ENCODE data around the gene FNDC5. TPM values are rescaled to one million over a fixed set of nuclear protein-coding genes. Genes with fewer than 3 reads are reported as not detected.
A peak's percentile ranks its signal among the peaks of the same experiment; 100 is the strongest.

The FNDC5 gene
- total and polyA plus RNA-seq, 9 of the 15 experiments (the other 6 are each of a cell fraction or from before 2014, with no cell fraction given) = 0.06 to 2.1 (median 0.22) TPM

- TF ChIP-seq, protein P1, sequence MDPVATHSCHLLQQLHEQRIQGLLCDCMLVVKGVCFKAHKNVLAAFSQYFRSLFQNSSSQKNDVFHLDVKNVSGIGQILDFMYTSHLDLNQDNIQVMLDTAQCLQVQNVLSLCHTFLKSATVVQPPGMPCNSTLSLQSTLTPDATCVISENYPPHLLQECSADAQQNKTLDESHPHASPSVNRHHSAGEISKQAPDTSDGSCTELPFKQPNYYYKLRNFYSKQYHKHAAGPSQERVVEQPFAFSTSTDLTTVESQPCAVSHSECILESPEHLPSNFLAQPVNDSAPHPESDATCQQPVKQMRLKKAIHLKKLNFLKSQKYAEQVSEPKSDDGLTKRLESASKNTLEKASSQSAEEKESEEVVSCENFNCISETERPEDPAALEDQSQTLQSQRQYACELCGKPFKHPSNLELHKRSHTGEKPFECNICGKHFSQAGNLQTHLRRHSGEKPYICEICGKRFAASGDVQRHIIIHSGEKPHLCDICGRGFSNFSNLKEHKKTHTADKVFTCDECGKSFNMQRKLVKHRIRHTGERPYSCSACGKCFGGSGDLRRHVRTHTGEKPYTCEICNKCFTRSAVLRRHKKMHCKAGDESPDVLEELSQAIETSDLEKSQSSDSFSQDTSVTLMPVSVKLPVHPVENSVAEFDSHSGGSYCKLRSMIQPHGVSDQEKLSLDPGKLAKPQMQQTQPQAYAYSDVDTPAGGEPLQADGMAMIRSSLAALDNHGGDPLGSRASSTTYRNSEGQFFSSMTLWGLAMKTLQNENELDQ (CRISPR knock-in tag; IDR thresholded peaks at IDR 0.05; ENCODE audit: borderline replicate concordance) = no peak
- TF ChIP-seq SPI1 (IDR thresholded peaks at IDR 0.05; ENCODE audit: borderline replicate concordance, low read depth, low read length) (peak; percentile 96), MAZ (CRISPR knock-in tag; conservative IDR thresholded peaks at IDR 0.05 in 1 of 2, IDR thresholded peaks at IDR 0.05 in 1 of 2) (no peak), NCOA1 (IDR thresholded peaks at IDR 0.05; ENCODE audit: low read depth) (no peak), ATF6 (CRISPR knock-in tag; IDR thresholded peaks at IDR 0.05) (no peak), GTF2A2 (tag; IDR thresholded peaks at IDR 0.05) (no peak), MYNN (IDR thresholded peaks at IDR 0.05) (peak; percentile 100), MYNN (CRISPR knock-in tag; IDR thresholded peaks at IDR 0.05) (peak; percentile 97), IRF2 (CRISPR knock-in tag; IDR thresholded peaks at IDR 0.05) (no peak), NFIX (CRISPR knock-in tag; IDR thresholded peaks at IDR 0.05; ENCODE audit: low read depth) (no peak), HDAC1 (IDR thresholded peaks at IDR 0.05) (no peak), RHOXF2B (CRISPR knock-in tag; conservative IDR thresholded peaks at IDR 0.05) (no peak), ZNF146 (CRISPR knock-in tag; IDR thresholded peaks at IDR 0.05; ENCODE audit: unreplicated experiment) (no peak), PML (IDR thresholded peaks at IDR 0.05; ENCODE audit: low read length) (no peak), BDP1 (IDR thresholded peaks at IDR 0.05; ENCODE audit: insufficient read depth, insufficient read length) (no peak), GABPA (tag; conservative IDR thresholded peaks at IDR 0.05; ENCODE audit: low read depth) (0 out of 2 replicates have a peak, but pooled peaks have one; percentile 37), POLR2AphosphoS2 (IDR thresholded peaks at IDR 0.05; ENCODE audit: low read length) (no peak), FOXK1 (CRISPR knock-in tag; IDR thresholded peaks at IDR 0.05; ENCODE audit: borderline replicate concordance) (no peak), L3MBTL2 (IDR thresholded peaks at IDR 0.05) (no peak)
- TF ChIP-seq, protein P2, sequence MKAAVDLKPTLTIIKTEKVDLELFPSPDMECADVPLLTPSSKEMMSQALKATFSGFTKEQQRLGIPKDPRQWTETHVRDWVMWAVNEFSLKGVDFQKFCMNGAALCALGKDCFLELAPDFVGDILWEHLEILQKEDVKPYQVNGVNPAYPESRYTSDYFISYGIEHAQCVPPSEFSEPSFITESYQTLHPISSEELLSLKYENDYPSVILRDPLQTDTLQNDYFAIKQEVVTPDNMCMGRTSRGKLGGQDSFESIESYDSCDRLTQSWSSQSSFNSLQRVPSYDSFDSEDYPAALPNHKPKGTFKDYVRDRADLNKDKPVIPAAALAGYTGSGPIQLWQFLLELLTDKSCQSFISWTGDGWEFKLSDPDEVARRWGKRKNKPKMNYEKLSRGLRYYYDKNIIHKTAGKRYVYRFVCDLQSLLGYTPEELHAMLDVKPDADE (conservative IDR thresholded peaks at IDR 0.05; ENCODE audit: control insufficient read depth, low read depth, low read length) = no peak
- TF ChIP-seq, protein P3, sequence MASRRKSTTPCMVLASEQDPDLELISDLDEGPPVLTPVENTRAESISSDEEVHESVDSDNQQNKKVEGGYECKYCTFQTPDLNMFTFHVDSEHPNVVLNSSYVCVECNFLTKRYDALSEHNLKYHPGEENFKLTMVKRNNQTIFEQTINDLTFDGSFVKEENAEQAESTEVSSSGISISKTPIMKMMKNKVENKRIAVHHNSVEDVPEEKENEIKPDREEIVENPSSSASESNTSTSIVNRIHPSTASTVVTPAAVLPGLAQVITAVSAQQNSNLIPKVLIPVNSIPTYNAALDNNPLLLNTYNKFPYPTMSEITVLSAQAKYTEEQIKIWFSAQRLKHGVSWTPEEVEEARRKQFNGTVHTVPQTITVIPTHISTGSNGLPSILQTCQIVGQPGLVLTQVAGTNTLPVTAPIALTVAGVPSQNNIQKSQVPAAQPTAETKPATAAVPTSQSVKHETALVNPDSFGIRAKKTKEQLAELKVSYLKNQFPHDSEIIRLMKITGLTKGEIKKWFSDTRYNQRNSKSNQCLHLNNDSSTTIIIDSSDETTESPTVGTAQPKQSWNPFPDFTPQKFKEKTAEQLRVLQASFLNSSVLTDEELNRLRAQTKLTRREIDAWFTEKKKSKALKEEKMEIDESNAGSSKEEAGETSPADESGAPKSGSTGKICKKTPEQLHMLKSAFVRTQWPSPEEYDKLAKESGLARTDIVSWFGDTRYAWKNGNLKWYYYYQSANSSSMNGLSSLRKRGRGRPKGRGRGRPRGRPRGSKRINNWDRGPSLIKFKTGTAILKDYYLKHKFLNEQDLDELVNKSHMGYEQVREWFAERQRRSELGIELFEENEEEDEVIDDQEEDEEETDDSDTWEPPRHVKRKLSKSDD (conservative IDR thresholded peaks at IDR 0.05; ENCODE audit: low read length) = no peak
Observed at GRCh38 chr1:32907435-32907834, 36.7 kb upstream of the FNDC5 start (continued).

Measured in K562 (cell line).